Trophoblast cell (in vitro differentiated cells and primary cell): Measurements from ENCODE around the gene PGAM5.

Experiments used
- DNase-seq, 2 donors: peaks; one replicate each; pipeline ENCODE4 v3.0.0-alpha.2; 2016
- H2AFZ ChIP-seq: 2 replicates; pipeline ENCODE4 v1.6.1; 2013; ENCODE audit warnings: low read length, moderate library complexity, mild to moderate bottlenecking; ENCODE audit not compliant: insufficient read depth, poor library complexity
- H2AK5ac ChIP-seq: 2 replicates; pipeline ENCODE4 v1.6.1; 2013; ENCODE audit warnings: mild to moderate bottlenecking, low read length
- H2BK120ac ChIP-seq: 2 replicates; pipeline ENCODE4 v1.6.1; 2013; ENCODE audit warnings: low read length, mild to moderate bottlenecking, moderate library complexity; ENCODE audit not compliant: insufficient read depth, poor library complexity
- H2BK12ac ChIP-seq: 2 replicates; pipeline ENCODE4 v1.6.1; 2013; ENCODE audit warnings: mild to moderate bottlenecking, low read length, moderate library complexity
- H2BK5ac ChIP-seq: 2 replicates; pipeline ENCODE4 v1.6.1; 2013; ENCODE audit warnings: low read length, low read depth, moderate library complexity, mild to moderate bottlenecking; ENCODE audit not compliant: poor library complexity
- H3K14ac ChIP-seq: 2 replicates; pipeline ENCODE4 v1.6.1; 2013; ENCODE audit warnings: mild to moderate bottlenecking, low read length
- H3K18ac ChIP-seq: 2 replicates; pipeline ENCODE4 v1.6.1; 2013; ENCODE audit warnings: mild to moderate bottlenecking, low read length
- H3K23ac ChIP-seq: 2 replicates; pipeline ENCODE4 v1.6.1; 2013; ENCODE audit warnings: low read length
- H3K27ac ChIP-seq: 2 replicates; pipeline ENCODE4 v1.5.1; 2013; ENCODE audit warnings: low read depth, mild to moderate bottlenecking, inconsistent platforms, low read length, moderate library complexity
- H3K27me3 ChIP-seq: 2 replicates; pipeline ENCODE4 v1.6.1; 2013; ENCODE audit warnings: inconsistent platforms, mild to moderate bottlenecking, low read length, moderate library complexity; ENCODE audit not compliant: insufficient read depth
- H3K36me3 ChIP-seq, 2 experiments: 1 replicate in 1 of 2; 2 replicates in 1 of 2; pipeline ENCODE4 v1.6.1; 2013; ENCODE audit warnings: low read length in 2 of 2, mild to moderate bottlenecking in 2 of 2, moderate library complexity in 1 of 2; ENCODE audit not compliant: insufficient read depth in 2 of 2, control insufficient read depth in 1 of 2
- H3K4ac ChIP-seq: 2 replicates; pipeline ENCODE4 v1.6.1; 2013; ENCODE audit warnings: low read depth, mild to moderate bottlenecking, low read length, moderate library complexity
- H3K4me1 ChIP-seq, 2 experiments: 1 replicate in 1 of 2; 2 replicates in 1 of 2; pipeline ENCODE4 v1.6.1; 2013; ENCODE audit warnings: low read length in 2 of 2, mild to moderate bottlenecking in 2 of 2, moderate library complexity in 1 of 2; ENCODE audit not compliant: insufficient read depth in 2 of 2, control insufficient read depth in 1 of 2
- H3K4me2 ChIP-seq: 2 replicates; pipeline ENCODE4 v1.6.1; 2013; ENCODE audit warnings: inconsistent platforms, mild to moderate bottlenecking, low read length, moderate library complexity
- H3K4me3 ChIP-seq: 2 replicates; pipeline ENCODE4 v1.5.1; 2013; ENCODE audit warnings: mild to moderate bottlenecking, low read depth, low read length, inconsistent platforms
- H3K79me1 ChIP-seq: one replicate; pipeline ENCODE4 v1.6.1; 2013; ENCODE audit warnings: low read length
- H3K79me2 ChIP-seq: 2 replicates; pipeline ENCODE4 v1.6.1; 2013; ENCODE audit warnings: low read length, mild to moderate bottlenecking; ENCODE audit not compliant: control insufficient read depth, insufficient read depth, poor library complexity
- H3K9ac ChIP-seq: 2 replicates; pipeline ENCODE4 v1.6.1; 2013; ENCODE audit warnings: mild to moderate bottlenecking, low read length
- H3K9me3 ChIP-seq: 2 replicates; pipeline ENCODE4 v1.6.1; 2013; ENCODE audit warnings: low read depth, mild to moderate bottlenecking, control low read depth, inconsistent platforms, low read length; ENCODE audit not compliant: insufficient read depth
- H4K12ac ChIP-seq: 2 replicates; pipeline ENCODE4 v1.6.1; 2013; ENCODE audit warnings: low read depth, mild to moderate bottlenecking, low read length, moderate library complexity
- H4K8ac ChIP-seq: 2 replicates; pipeline ENCODE4 v1.6.1; 2013; ENCODE audit warnings: low read depth, mild to moderate bottlenecking, low read length, moderate library complexity
- H4K91ac ChIP-seq: one replicate; pipeline ENCODE4 v1.6.1; 2013; ENCODE audit warnings: low read depth, mild to moderate bottlenecking, low read length, moderate library complexity
- WGBS: extraction: QIAGEN DNeasy Blood & Tissue Kit; methylation state at CpG from one replicate; pipeline ENCODE4 v1.1.7; 2013; ENCODE audit warnings: missing lambda C conversion rate; ENCODE audit not compliant: insufficient read length, insufficient coverage; ENCODE audit errors: extremely low coverage; 5-methylcytosine and 5-hydroxymethylcytosine counted together

PGAM5 gene

GRCh38 chr12:132708150-132708549, 2.5 kb upstream of the PGAM5 start:
- no peak for DNase-seq
- peaks cover 12% of the 10 kb centered on the region for H3K79me1 ChIP-seq
- no peak overlapping the region for H2BK120ac ChIP-seq
- no peak overlapping the region for H3K4me3 ChIP-seq
- WGBS = no CpG with 5 or more reads among the region's 2 CpGs
- H3K4me1 ChIP-seq = peaks cover 2 to 4% of the 10 kb centered on the region in 2 experiments
- H3K4me2 ChIP-seq = no peak overlapping the region
- H3K36me3 ChIP-seq = peaks cover 2 to 13% of the 10 kb centered on the region in 2 experiments
- no peak overlapping the region for H4K91ac ChIP-seq
- no peak overlapping the region for H3K4ac ChIP-seq
- no peak overlapping the region for H2BK5ac ChIP-seq
- H2BK12ac ChIP-seq = no peak overlapping the region
- H3K9me3 ChIP-seq = no peaks in the 10 kb centered on the region
- H3K9ac ChIP-seq = no peak overlapping the region
- H3K79me2 ChIP-seq = peaks cover 11% of the 10 kb centered on the region
- H2AFZ ChIP-seq = no peak overlapping the region
- no peak overlapping the region for H4K8ac ChIP-seq
- H4K12ac ChIP-seq = no peak overlapping the region
- no peak overlapping the region for H3K23ac ChIP-seq
- H3K27ac ChIP-seq = no peak overlapping the region
- no peaks in the 10 kb centered on the region for H3K27me3 ChIP-seq
- H2AK5ac ChIP-seq = no peak overlapping the region
- no peak overlapping the region for H3K18ac ChIP-seq
- no peak overlapping the region for H3K14ac ChIP-seq

GRCh38 chr12:132710043-132710404, 618 bp upstream of the PGAM5 start:
- Histone ChIP-seq H4K8ac (peak overlapping the region; percentile 94), H3K36me3 (peaks cover 7 to 8% of the 10 kb centered on the region in 2 experiments), H2AK5ac (peak overlapping the region; percentile 18), H3K4ac (peak overlapping the region; percentile 91), H2BK120ac (peak overlapping the region; percentile 59), H3K4me3 (peak overlapping the region; percentile 92), H2AFZ (peak overlapping the region; percentile 82), H3K4me1 (peaks cover 2 to 4% of the 10 kb centered on the region in 2 experiments), H3K14ac (peak overlapping the region; percentile 88), H3K9ac (peak overlapping the region; percentile 77), H2BK12ac (no peak overlapping the region), H3K79me1 (peaks cover 12% of the 10 kb centered on the region), H3K9me3 (no peaks in the 10 kb centered on the region), H4K12ac (peak overlapping the region; percentile 86), H3K79me2 (peaks cover 11% of the 10 kb centered on the region), H3K23ac (no peak overlapping the region), H3K27me3 (no peaks in the 10 kb centered on the region), H2BK5ac (peak overlapping the region; percentile 55), H3K18ac (peak overlapping the region; percentile 86), H3K27ac (peak overlapping the region; percentile 88), H4K91ac (peak overlapping the region; percentile 68), H3K4me2 (peak overlapping the region; percentile 88)
- no CpG with 5 or more reads among the region's 26 CpGs for whole genome bisulfite sequencing
- no peak for DNase-seq

- H2AK5ac ChIP-seq = no peak overlapping the region
- peak overlapping the region; percentile 91 for H3K9ac ChIP-seq
- DNase-seq = peak in 1 of 2 donors; percentile 49
- H3K79me1 ChIP-seq = peaks cover 12% of the 10 kb centered on the region
- H3K4ac ChIP-seq = peak overlapping the region; percentile 19
- H3K4me1 ChIP-seq = peaks cover 2 to 4% of the 10 kb centered on the region in 2 experiments
- no peak overlapping the region for H2BK5ac ChIP-seq
- H3K27me3 ChIP-seq = no peaks in the 10 kb centered on the region
- H4K91ac ChIP-seq = peak overlapping the region; percentile 45
- no peaks in the 10 kb centered on the region for H3K9me3 ChIP-seq
- H3K36me3 ChIP-seq = peaks cover 9 to 12% of the 10 kb centered on the region in 2 experiments
- no CpG with 5 or more reads among the region's 59 CpGs for WGBS
- H3K27ac ChIP-seq = peak overlapping the region; percentile 58
- peak overlapping the region; percentile 92 for H3K4me3 ChIP-seq
- peak overlapping the region; percentile 76 for H4K8ac ChIP-seq
- H3K23ac ChIP-seq = no peak overlapping the region
- H3K4me2 ChIP-seq = peak overlapping the region; percentile 88
- peak overlapping the region; percentile 4 for H4K12ac ChIP-seq
- H2BK12ac ChIP-seq = no peak overlapping the region
- H3K14ac ChIP-seq = peak overlapping the region; percentile 59
- no peak overlapping the region for H2BK120ac ChIP-seq
- peak overlapping the region; percentile 65 for H3K18ac ChIP-seq
- H3K79me2 ChIP-seq = peaks cover 11% of the 10 kb centered on the region
- peak overlapping the region; percentile 65 for H2AFZ ChIP-seq
Measured at GRCh38 chr12:132711080-132711843, 620 bp downstream of the PGAM5 start.

GRCh38 chr12:132713123-132713522, 2.5 kb downstream of the PGAM5 start:
- H3K14ac ChIP-seq = no peak overlapping the region
- peaks cover 12% of the 10 kb centered on the region for H3K79me1 ChIP-seq
- H3K4me1 ChIP-seq = peaks cover 2 to 4% of the 10 kb centered on the region in 2 experiments
- H2BK12ac ChIP-seq = no peak overlapping the region
- peaks cover 11% of the 10 kb centered on the region for H3K79me2 ChIP-seq
- no peak overlapping the region for H3K4me2 ChIP-seq
- H4K12ac ChIP-seq = no peak overlapping the region
- H3K4ac ChIP-seq = peak overlapping the region; percentile 24
- no CpG with 5 or more reads among the region's 2 CpGs for whole genome bisulfite sequencing
- H2AK5ac ChIP-seq = no peak overlapping the region
- no peaks in the 10 kb centered on the region for H3K27me3 ChIP-seq
- no peak overlapping the region for H3K9ac ChIP-seq
- DNase-seq = no peak
- H2AFZ ChIP-seq = no peak overlapping the region
- no peak overlapping the region for H3K27ac ChIP-seq
- no peak overlapping the region for H3K4me3 ChIP-seq
- H3K9me3 ChIP-seq = no peaks in the 10 kb centered on the region
- peaks cover 24 to 29% of the 10 kb centered on the region in 2 experiments for H3K36me3 ChIP-seq
- no peak overlapping the region for H2BK120ac ChIP-seq
- H4K91ac ChIP-seq = no peak overlapping the region
- no peak overlapping the region for H3K23ac ChIP-seq
- no peak overlapping the region for H4K8ac ChIP-seq
- no peak overlapping the region for H2BK5ac ChIP-seq
- no peak overlapping the region for H3K18ac ChIP-seq
